Ascending aorta (tissue), 2 donors: ENCODE data around the gene MOB3B. TPM values are rescaled to one million over a fixed set of nuclear protein-coding genes. Genes with fewer than 3 reads are reported as not detected.

Source experiments
- DNase-seq, 2 donors: peaks; one replicate each; pipeline ENCODE4 v3.0.0-alpha.2; 2019; ENCODE audit warnings: low spot score in 2 of 2
- H3K27ac ChIP-seq, 2 donors: fragments of 200-600 bp; sonication (generic); one replicate each; pipeline ENCODE4 v1.5.1; 2016 to 2017; ENCODE audit warnings: mild to moderate bottlenecking in 1 of 2
- H3K27me3 ChIP-seq: fragments of 200-600 bp; sonication (generic); one replicate; pipeline ENCODE4 v1.5.1; 2017
- H3K36me3 ChIP-seq, 2 donors: fragments of 200-600 bp; sonication (generic); one replicate each; pipeline ENCODE4 v1.5.1; 2016
- H3K4me1 ChIP-seq, 2 donors: fragments of 200-600 bp; sonication (generic); one replicate each; pipeline ENCODE4 v1.5.1; 2016 to 2017; ENCODE audit warnings: mild to moderate bottlenecking in 1 of 2
- H3K4me3 ChIP-seq, 2 donors: fragments of 200-600 bp; sonication (generic); one replicate each; pipeline ENCODE4 v1.5.1; 2016 to 2017; ENCODE audit warnings: mild to moderate bottlenecking in 1 of 2
- H3K9me3 ChIP-seq, 2 donors: fragments of 200-600 bp; sonication (generic); one replicate each; pipeline ENCODE4 v1.5.1; 2016
- CTCF ChIP-seq, 3 experiments: fragments of 200-600 bp in 2 of 3; fragments of 450-650 bp in 1 of 3; sonication (generic) in 2 of 3; IDR thresholded peaks; one replicate each; pipeline ENCODE4 v1.5.1; 2016 to 2019; ENCODE audit warnings: antibody characterized with exemption in 3 of 3, mild to moderate bottlenecking in 1 of 3, moderate library complexity in 1 of 3
- intact Hi-C: fragments of 100-400 bp; cut with DNase I; formaldehyde crosslinking; loops from one replicate; pipeline ENCODE4 v1.15.1; 2023
- total RNA-seq: library from RNA; depleted of rRNA; stranded (reverse); fragments of >200 nt; gene quantifications from one replicate; pipeline ENCODE4 v1.1.0, GENCODE V29; 2016

Gene MOB3B
- total RNA-seq, 1 donor from 2014 or later, result 2.4 TPM

GRCh38 chr9:27291292-27291691, 238.3 kb downstream of the MOB3B start:
- no peak for DNase-seq
- H3K4me3 ChIP-seq, result no peak overlapping the region
- no peak overlapping the region for H3K27ac ChIP-seq
- no peaks in the 10 kb centered on the region for H3K4me1 ChIP-seq
- no peak for TF ChIP-seq CTCF (IDR thresholded peaks at IDR 0.05)
- H3K9me3 ChIP-seq, result no peaks in the 10 kb centered on the region
- intact Hi-C loops, result no loop called here
- no peaks in the 10 kb centered on the region for H3K27me3 ChIP-seq
- H3K36me3 ChIP-seq, result no peaks in the 10 kb centered on the region

GRCh38 chr9:27282269-27282668, 247.3 kb downstream of the MOB3B start:
- Histone ChIP-seq H3K27me3 (no peaks in the 10 kb centered on the region), H3K4me3 (no peak overlapping the region), H3K9me3 (no peaks in the 10 kb centered on the region), H3K4me1 (no peaks in the 10 kb centered on the region), H3K36me3 (no peaks in the 10 kb centered on the region), H3K27ac (no peak overlapping the region)
- DNase-seq, result no peak
- no peak for TF ChIP-seq CTCF (IDR thresholded peaks at IDR 0.05)
- intact Hi-C loops, result no loop called here

- Histone ChIP-seq H3K4me3 (no peak overlapping the region), H3K36me3 (no peaks in the 10 kb centered on the region), H3K4me1 (no peaks in the 10 kb centered on the region), H3K9me3 (no peaks in the 10 kb centered on the region), H3K27me3 (no peaks in the 10 kb centered on the region), H3K27ac (no peak overlapping the region)
- intact Hi-C loops, result no loop called here
- no peak for TF ChIP-seq CTCF (IDR thresholded peaks at IDR 0.05)
- no peak for DNase-seq
Measured at GRCh38 chr9:27280860-27281259, 248.8 kb downstream of the MOB3B start.

- no peak for DNase-seq
- no peaks in the 10 kb centered on the region for H3K36me3 ChIP-seq
- no peaks in the 10 kb centered on the region for H3K27me3 ChIP-seq
- no peak overlapping the region for H3K4me3 ChIP-seq
- intact Hi-C loops, result no loop called here
- no peak overlapping the region for H3K27ac ChIP-seq
- H3K4me1 ChIP-seq, result no peaks in the 10 kb centered on the region
- TF ChIP-seq CTCF (IDR thresholded peaks at IDR 0.05), result no peak
- no peaks in the 10 kb centered on the region for H3K9me3 ChIP-seq
Measured at GRCh38 chr9:27280249-27280648, 249.4 kb downstream of the MOB3B start.

GRCh38 chr9:27279611-27280010, 250.0 kb downstream of the MOB3B start:
- intact Hi-C loops, result no loop called here
- H3K9me3 ChIP-seq, result no peaks in the 10 kb centered on the region
- DNase-seq, result no peak
- no peak overlapping the region for H3K4me3 ChIP-seq
- H3K36me3 ChIP-seq, result no peaks in the 10 kb centered on the region
- H3K27me3 ChIP-seq, result no peaks in the 10 kb centered on the region
- TF ChIP-seq CTCF (IDR thresholded peaks at IDR 0.05), result no peak
- no peak overlapping the region for H3K27ac ChIP-seq
- no peaks in the 10 kb centered on the region for H3K4me1 ChIP-seq

GRCh38 chr9:27278374-27278773, 251.2 kb downstream of the MOB3B start:
- TF ChIP-seq CTCF (IDR thresholded peaks at IDR 0.05), result no peak
- Histone ChIP-seq H3K9me3 (no peaks in the 10 kb centered on the region), H3K4me3 (no peak overlapping the region), H3K27me3 (no peaks in the 10 kb centered on the region), H3K36me3 (no peaks in the 10 kb centered on the region), H3K27ac (no peak overlapping the region), H3K4me1 (no peaks in the 10 kb centered on the region)
- intact Hi-C loops, result no loop called here
- DNase-seq, result no peak
